IMR-90 (cell line): Measurements from ENCODE around the gene ENOX2.

Source experiments
- BHLHE40 ChIP-seq: fragments of 150-350 bp; IDR thresholded peaks from 2 replicates; pipeline ENCODE4 v1.6.1; 2016; ENCODE audit warnings: mild to moderate bottlenecking, low read depth, low read length
- CEBPB ChIP-seq: IDR thresholded peaks from 2 replicates; pipeline ENCODE4 v1.6.1; 2012; ENCODE audit warnings: low read depth, low read length, improper control_type of control experiment
- CTCF ChIP-seq: conservative IDR thresholded peaks from 2 replicates; pipeline ENCODE4 v1.5.1; 2012; ENCODE audit warnings: mild to moderate bottlenecking, low read depth, low read length, improper control_type of control experiment
- MXI1 ChIP-seq: IDR thresholded peaks from 2 replicates; pipeline ENCODE4 v1.6.1; 2012; ENCODE audit warnings: low read depth, mild to moderate bottlenecking, low read length, moderate library complexity, borderline replicate concordance
- POLR2A ChIP-seq: IDR thresholded peaks from 2 replicates; pipeline ENCODE4 v1.6.1; 2012; ENCODE audit warnings: mild to moderate bottlenecking, low read depth, low read length
- RCOR1 ChIP-seq: IDR thresholded peaks from 2 replicates; pipeline ENCODE4 v1.6.1; 2012; ENCODE audit warnings: mild to moderate bottlenecking, low read length, improper control_type of control experiment; ENCODE audit not compliant: insufficient replicate concordance
- RFX5 ChIP-seq: IDR thresholded peaks from 2 replicates; pipeline ENCODE4 v1.8.0; 2012; ENCODE audit warnings: low read depth, mild to moderate bottlenecking, low read length, moderate library complexity
- USF2 ChIP-seq: fragments of 150-350 bp; IDR thresholded peaks from 2 replicates; pipeline ENCODE4 v1.6.1; 2017; ENCODE audit warnings: mild to moderate bottlenecking, antibody characterized with exemption, low read length, low read depth
- TF ChIP-seq, protein P1 (sequence below): fragments of 150-350 bp; IDR thresholded peaks from 2 replicates; pipeline ENCODE4 v1.6.1; 2016; ENCODE audit warnings: low read depth, mild to moderate bottlenecking, low read length, moderate library complexity, borderline replicate concordance

DNA sequence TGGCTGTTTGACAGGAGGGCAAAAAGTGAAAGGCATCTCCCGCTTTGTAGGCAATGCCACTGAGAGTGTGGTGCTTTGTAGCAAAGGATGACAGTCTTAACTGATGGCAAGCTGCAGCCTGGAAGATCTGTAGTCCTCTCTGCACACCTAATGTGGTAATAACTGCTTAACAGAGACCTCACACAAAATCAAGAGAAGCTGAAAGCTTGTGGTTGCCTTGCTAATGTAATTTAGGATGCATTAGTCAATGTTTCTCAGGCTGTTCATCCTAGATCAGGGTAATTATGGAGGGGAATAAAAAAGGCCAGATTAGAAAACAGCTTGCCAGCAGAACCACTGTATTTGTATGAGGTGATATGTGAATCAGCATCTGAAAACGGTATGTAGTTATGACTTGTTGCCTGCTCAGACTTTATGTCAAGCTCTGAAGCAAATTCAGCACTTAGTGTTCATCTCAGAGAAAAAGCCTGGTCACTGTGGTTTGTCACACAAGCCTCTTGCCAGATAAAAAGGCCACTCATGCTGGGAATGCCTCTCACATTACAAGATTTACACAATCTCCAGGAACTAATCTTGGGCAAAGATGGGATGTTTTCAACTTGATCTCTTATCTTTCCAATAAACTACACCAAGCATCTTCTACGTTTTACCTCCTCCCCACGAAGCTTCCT lies 130.8 kb downstream of the ENOX2 start:
- TF ChIP-seq POLR2A (no peak), CTCF (no peak), MXI1 (no peak), BHLHE40 (no peak), CEBPB (peak; percentile 56; the same call in 1 of the 2 replicates), USF2 (no peak), RFX5 (no peak), RCOR1 (no peak)
- TF ChIP-seq, protein P1, sequence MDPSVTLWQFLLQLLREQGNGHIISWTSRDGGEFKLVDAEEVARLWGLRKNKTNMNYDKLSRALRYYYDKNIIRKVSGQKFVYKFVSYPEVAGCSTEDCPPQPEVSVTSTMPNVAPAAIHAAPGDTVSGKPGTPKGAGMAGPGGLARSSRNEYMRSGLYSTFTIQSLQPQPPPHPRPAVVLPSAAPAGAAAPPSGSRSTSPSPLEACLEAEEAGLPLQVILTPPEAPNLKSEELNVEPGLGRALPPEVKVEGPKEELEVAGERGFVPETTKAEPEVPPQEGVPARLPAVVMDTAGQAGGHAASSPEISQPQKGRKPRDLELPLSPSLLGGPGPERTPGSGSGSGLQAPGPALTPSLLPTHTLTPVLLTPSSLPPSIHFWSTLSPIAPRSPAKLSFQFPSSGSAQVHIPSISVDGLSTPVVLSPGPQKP: no peak
